Liver (tissue), 9 donors: Measurements from ENCODE around the gene PTCD1. TPM values are rescaled to one million over a fixed set of nuclear protein-coding genes. Genes with fewer than 3 reads are reported as not detected.

Source experiments
- DNase-seq: peaks from one replicate; pipeline ENCODE4 v3.0.0-alpha.2; 2017; ENCODE audit warnings: low spot score
- H3K27ac ChIP-seq, 2 donors: one replicate each; pipeline ENCODE4 v1.7.0; 2013; ENCODE audit warnings: inconsistent platforms in 2 of 2, low read length in 2 of 2, control low read depth in 1 of 2, low read depth in 1 of 2, mild to moderate bottlenecking in 1 of 2
- H3K27me3 ChIP-seq, 4 donors: one replicate each; pipeline versions ENCODE4 v1.6.1 to v1.7.0; 2013; ENCODE audit warnings: low read length in 3 of 4, inconsistent platforms in 1 of 4, mild to moderate bottlenecking in 1 of 4, moderate library complexity in 1 of 4; ENCODE audit not compliant: control insufficient read depth in 4 of 4, insufficient read depth in 4 of 4
- H3K36me3 ChIP-seq, 4 donors: one replicate each; pipeline versions ENCODE4 v1.6.1 to v1.7.0; 2013; ENCODE audit warnings: low read length in 3 of 4, mild to moderate bottlenecking in 3 of 4, low read depth in 1 of 4, moderate library complexity in 1 of 4; ENCODE audit not compliant: control insufficient read depth in 4 of 4, insufficient read depth in 3 of 4
- H3K4me1 ChIP-seq, 4 donors: one replicate each; pipeline versions ENCODE4 v1.6.1 to v1.7.0; 2013; ENCODE audit warnings: low read length in 3 of 4, mild to moderate bottlenecking in 3 of 4, moderate library complexity in 1 of 4; ENCODE audit not compliant: control insufficient read depth in 4 of 4, insufficient read depth in 4 of 4
- H3K4me3 ChIP-seq, 3 donors: one replicate each; pipeline versions ENCODE4 v1.6.1 to v1.7.0; 2013; ENCODE audit warnings: low read length in 3 of 3, control low read depth in 1 of 3, low read depth in 1 of 3, mild to moderate bottlenecking in 1 of 3
- H3K9ac ChIP-seq, 2 donors: one replicate each; pipeline ENCODE4 v1.7.0; 2013; ENCODE audit warnings: low read length in 2 of 2, mild to moderate bottlenecking in 2 of 2, moderate library complexity in 2 of 2, control low read depth in 1 of 2, low read depth in 1 of 2
- H3K9me3 ChIP-seq, 4 donors: one replicate each; pipeline versions ENCODE4 v1.6.1 to v1.7.0; 2013; ENCODE audit warnings: low read length in 3 of 4; ENCODE audit not compliant: control insufficient read depth in 4 of 4
- CTCF ChIP-seq: fragments of 150-350 bp; IDR thresholded peaks from 2 replicates; pipeline ENCODE4 v1.5.1; 2017; ENCODE audit warnings: improper control_type of control experiment, low read depth, low read length; ENCODE audit not compliant: missing input control
- EGR1 ChIP-seq, 2 donors: IDR thresholded peaks; 2 replicates each; pipeline ENCODE4 v1.6.1; 2016 to 2018; ENCODE audit warnings: antibody characterized with exemption in 2 of 2, low read depth in 2 of 2
- FOXA1 ChIP-seq: IDR thresholded peaks from 2 replicates; pipeline ENCODE4 v1.6.1; 2016; ENCODE audit warnings: antibody characterized with exemption
- FOXA2 ChIP-seq: IDR thresholded peaks from 2 replicates; pipeline ENCODE4 v1.6.1; 2016; ENCODE audit warnings: antibody characterized with exemption
- GABPA ChIP-seq, 2 donors: IDR thresholded peaks in 1 of 2; conservative IDR thresholded peaks in 1 of 2; 2 replicates each; pipeline ENCODE4 v1.6.1; 2016; ENCODE audit warnings: antibody characterized with exemption in 2 of 2, mild to moderate bottlenecking in 1 of 2, moderate library complexity in 1 of 2
- HNF4A ChIP-seq, 2 donors: conservative IDR thresholded peaks; 2 replicates each; pipeline ENCODE4 v1.6.1; 2016; ENCODE audit warnings: antibody characterized with exemption in 2 of 2, mild to moderate bottlenecking in 2 of 2
- HNF4G ChIP-seq: IDR thresholded peaks from 2 replicates; pipeline ENCODE4 v1.6.1; 2016; ENCODE audit warnings: antibody characterized with exemption
- JUND ChIP-seq, 2 donors: IDR thresholded peaks; 2 replicates each; pipeline ENCODE4 v1.6.1; 2016; ENCODE audit warnings: antibody characterized with exemption in 2 of 2
- RAD21 ChIP-seq, 2 donors: IDR thresholded peaks; 2 replicates each; pipeline ENCODE4 v1.6.1; 2016; ENCODE audit warnings: antibody characterized with exemption in 2 of 2, mild to moderate bottlenecking in 2 of 2
- REST ChIP-seq: IDR thresholded peaks from 2 replicates; pipeline ENCODE4 v1.6.1; 2016; ENCODE audit warnings: antibody characterized with exemption, mild to moderate bottlenecking
- RXRA ChIP-seq, 2 donors: IDR thresholded peaks; 2 replicates each; pipeline ENCODE4 v1.6.1; 2017 to 2018; ENCODE audit warnings: antibody characterized with exemption in 2 of 2, mild to moderate bottlenecking in 1 of 2
- SP1 ChIP-seq: IDR thresholded peaks from 2 replicates; pipeline ENCODE4 v1.6.1; 2018; ENCODE audit warnings: antibody characterized with exemption, mild to moderate bottlenecking
- TAF1 ChIP-seq: conservative IDR thresholded peaks from 2 replicates; pipeline ENCODE4 v1.6.1; 2016; ENCODE audit warnings: antibody characterized with exemption, mild to moderate bottlenecking
- YY1 ChIP-seq: IDR thresholded peaks from 2 replicates; pipeline ENCODE4 v1.6.1; 2016; ENCODE audit warnings: antibody characterized with exemption, mild to moderate bottlenecking
- WGBS: extraction: QIAGEN DNeasy Blood & Tissue Kit; methylation state at CpG from one replicate; pipeline ENCODE4 v1.1.7; 2013; 5-methylcytosine and 5-hydroxymethylcytosine counted together
- polyA plus RNA-seq, 2 donors: library from polyadenylated mRNA; stranded (reverse) in 1 of 2; unstranded in 1 of 2; fragments of 200-250 nt in 1 of 2; fragments of >200 nt in 1 of 2; fragmentation: Nextera tagmentation in 1 of 2; extraction: Ambion mirVana in 1 of 2; gene quantifications; one replicate each; pipeline versions ENCODE4 v1.2.1 to v1.2.3, GENCODE V29; 2013 to 2015
- total RNA-seq, 2 donors: library from RNA; depleted of rRNA; stranded (reverse); fragments of >200 nt; gene quantifications; one replicate each; pipeline ENCODE4 v1.2.3, GENCODE V29; 2014
- TF ChIP-seq, protein P1 (sequence below): IDR thresholded peaks from 2 replicates; pipeline ENCODE4 v1.6.1; 2016; ENCODE audit warnings: antibody characterized with exemption
- TF ChIP-seq, protein P2 (sequence below): IDR thresholded peaks from 2 replicates; pipeline ENCODE4 v1.6.1; 2016; ENCODE audit warnings: antibody characterized with exemption
- TF ChIP-seq, protein P3 (sequence below): IDR thresholded peaks from 2 replicates; pipeline ENCODE4 v1.6.1; 2016; ENCODE audit warnings: antibody characterized with exemption
- donor health status: healthy.
- donor health status: healthy.
- donor health status: healthy.
- donor health status: healthy.
- donor health status: healthy.

PTCD1 gene
- total and polyA plus RNA-seq, 4 donors, result 3.1 to 4.3 (median 3.8) TPM

DNA sequence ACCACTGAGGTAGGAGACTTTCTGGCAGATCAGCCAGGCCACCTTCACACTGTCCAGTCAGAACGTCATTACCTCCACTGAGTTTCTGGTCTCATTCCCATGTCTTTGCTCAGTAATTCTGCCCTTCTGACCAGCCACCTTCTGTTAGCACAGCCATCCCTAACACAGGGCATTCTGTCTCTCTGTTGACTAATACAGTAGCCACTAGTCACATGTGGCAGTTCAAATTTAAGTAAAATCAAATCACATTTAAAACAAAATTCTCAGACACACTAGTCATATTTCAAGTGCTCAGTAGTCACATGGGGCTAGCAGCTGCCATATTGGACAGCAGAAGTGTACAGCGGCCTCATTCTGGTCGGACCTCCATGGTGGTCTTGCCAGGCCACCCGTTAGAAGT lies 7.5 kb upstream of the PTCD1 start:
- TF ChIP-seq EGR1 (IDR thresholded peaks at IDR 0.05; ENCODE audit: low read depth in 2 of 2) (no peak), RXRA (IDR thresholded peaks at IDR 0.05) (no peak), JUND (IDR thresholded peaks at IDR 0.05) (no peak), GABPA (IDR thresholded peaks at IDR 0.05 in 1 of 2, conservative IDR thresholded peaks at IDR 0.05 in 1 of 2) (no peak), RAD21 (IDR thresholded peaks at IDR 0.05) (no peak), HNF4G (no peak), FOXA2 (no peak), REST (no peak), YY1 (no peak), SP1 (no peak), FOXA1 (no peak), CTCF (no peak), TAF1 (no peak)
- TF ChIP-seq, protein P1, sequence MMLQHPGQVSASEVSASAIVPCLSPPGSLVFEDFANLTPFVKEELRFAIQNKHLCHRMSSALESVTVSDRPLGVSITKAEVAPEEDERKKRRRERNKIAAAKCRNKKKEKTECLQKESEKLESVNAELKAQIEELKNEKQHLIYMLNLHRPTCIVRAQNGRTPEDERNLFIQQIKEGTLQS, result no peak
- TF ChIP-seq, protein P2, sequence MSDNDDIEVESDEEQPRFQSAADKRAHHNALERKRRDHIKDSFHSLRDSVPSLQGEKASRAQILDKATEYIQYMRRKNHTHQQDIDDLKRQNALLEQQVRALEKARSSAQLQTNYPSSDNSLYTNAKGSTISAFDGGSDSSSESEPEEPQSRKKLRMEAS, result no peak
- TF ChIP-seq, protein P3, sequence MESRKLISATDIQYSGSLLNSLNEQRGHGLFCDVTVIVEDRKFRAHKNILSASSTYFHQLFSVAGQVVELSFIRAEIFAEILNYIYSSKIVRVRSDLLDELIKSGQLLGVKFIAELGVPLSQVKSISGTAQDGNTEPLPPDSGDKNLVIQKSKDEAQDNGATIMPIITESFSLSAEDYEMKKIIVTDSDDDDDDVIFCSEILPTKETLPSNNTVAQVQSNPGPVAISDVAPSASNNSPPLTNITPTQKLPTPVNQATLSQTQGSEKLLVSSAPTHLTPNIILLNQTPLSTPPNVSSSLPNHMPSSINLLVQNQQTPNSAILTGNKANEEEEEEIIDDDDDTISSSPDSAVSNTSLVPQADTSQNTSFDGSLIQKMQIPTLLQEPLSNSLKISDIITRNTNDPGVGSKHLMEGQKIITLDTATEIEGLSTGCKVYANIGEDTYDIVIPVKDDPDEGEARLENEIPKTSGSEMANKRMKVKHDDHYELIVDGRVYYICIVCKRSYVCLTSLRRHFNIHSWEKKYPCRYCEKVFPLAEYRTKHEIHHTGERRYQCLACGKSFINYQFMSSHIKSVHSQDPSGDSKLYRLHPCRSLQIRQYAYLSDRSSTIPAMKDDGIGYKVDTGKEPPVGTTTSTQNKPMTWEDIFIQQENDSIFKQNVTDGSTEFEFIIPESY, result no peak
- Histone ChIP-seq H3K27me3 (no peaks in the 10 kb centered on the region), H3K9ac (no peak overlapping the region), H3K9me3 (no peaks in the 10 kb centered on the region), H3K27ac (no peak overlapping the region), H3K36me3 (peaks cover 9 to 45% (median 13%) of the 10 kb centered on the region in 4 donors), H3K4me1 (no peaks in the 10 kb centered on the region), H3K4me3 (no peak overlapping the region)
- DNase-seq, result no peak
- WGBS, result 82% methylated on average over 4 of the region's 4 CpGs

DNA sequence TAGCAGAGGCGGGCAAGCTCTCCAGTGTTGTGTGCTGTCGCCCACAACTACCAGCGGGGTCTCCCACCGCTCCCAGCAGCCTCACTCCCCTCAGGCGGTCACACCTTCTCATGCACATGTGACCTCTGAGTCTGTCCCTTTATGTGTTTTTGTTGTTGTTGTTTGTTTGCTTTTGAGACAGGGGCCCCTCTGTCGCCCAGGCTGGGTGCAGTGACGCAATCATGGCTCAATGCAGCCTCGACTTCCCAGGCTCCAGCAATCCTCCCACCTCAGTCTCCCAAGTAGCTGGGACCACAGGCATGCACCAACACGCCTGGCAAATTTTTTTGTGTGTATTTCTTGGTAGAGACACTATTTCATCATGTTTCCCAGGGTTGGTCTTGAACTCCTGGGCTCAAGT lies 1.6 kb upstream of the PTCD1 start:
- no peaks in the 10 kb centered on the region for H3K9me3 ChIP-seq
- no peak overlapping the region for H3K4me3 ChIP-seq
- H3K27ac ChIP-seq, result no peak overlapping the region
- TF ChIP-seq FOXA2 (no peak), YY1 (no peak), TAF1 (no peak), HNF4A (conservative IDR thresholded peaks at IDR 0.05) (no peak), GABPA (IDR thresholded peaks at IDR 0.05 in 1 of 2, conservative IDR thresholded peaks at IDR 0.05 in 1 of 2) (no peak), RXRA (IDR thresholded peaks at IDR 0.05) (no peak), RAD21 (IDR thresholded peaks at IDR 0.05) (no peak)
- TF ChIP-seq, protein P1, result no peak
- 83% methylated on average over 9 of the region's 9 CpGs for WGBS
- no peak for DNase-seq
- no peak overlapping the region for H3K9ac ChIP-seq
- peaks cover 7 to 18% (median 13%) of the 10 kb centered on the region in 4 donors for H3K4me1 ChIP-seq
- peaks cover 4 to 8% (median 7%) of the 10 kb centered on the region in 4 donors for H3K36me3 ChIP-seq
- no peaks in the 10 kb centered on the region for H3K27me3 ChIP-seq
